Stomach (tissue), 9 donors: ENCODE results near the gene EEF2K. TPM values are rescaled to one million over a fixed set of nuclear protein-coding genes. Genes with fewer than 3 reads are reported as not detected.

Experiments
- DNase-seq, 2 donors: peaks; one replicate each; pipeline versions ENCODE4 v3.0.0 to v3.0.0-alpha.2; 2013 to 2019
- H3K27ac ChIP-seq, 5 donors: fragments of 200-600 bp in 4 of 5; sonication (generic) in 4 of 5; one replicate each; pipeline ENCODE4 v1.5.1; 2013 to 2019; ENCODE audit warnings: mild to moderate bottlenecking in 1 of 5, moderate library complexity in 1 of 5
- H3K27me3 ChIP-seq, 3 donors: fragments of 200-600 bp; sonication (generic); one replicate each; pipeline ENCODE4 v1.5.1; 2017 to 2019; ENCODE audit warnings: mixed run types in 1 of 3
- H3K36me3 ChIP-seq, 4 donors: fragments of 200-600 bp; sonication (generic); 1 replicate in 3 of 4; 2 replicates in 1 of 4; pipeline ENCODE4 v1.5.1; 2016 to 2019
- H3K4me1 ChIP-seq, 4 donors: fragments of 200-600 bp; sonication (generic); one replicate each; pipeline ENCODE4 v1.5.1; 2016 to 2019
- H3K4me3 ChIP-seq, 4 donors: fragments of 200-600 bp; sonication (generic) in 3 of 4; one replicate each; pipeline ENCODE4 v1.5.1; 2016 to 2019; ENCODE audit warnings: mild to moderate bottlenecking in 1 of 4
- H3K9me3 ChIP-seq, 4 donors: fragments of 200-600 bp; sonication (generic); one replicate each; pipeline ENCODE4 v1.5.1; 2016 to 2019
- CTCF ChIP-seq, 7 experiments: fragments of 450-650 bp in 4 of 7; fragments of 200-600 bp in 3 of 7; sonication (generic) in 3 of 7; IDR thresholded peaks; one replicate each; pipeline ENCODE4 v1.5.1; 2016 to 2019; ENCODE audit warnings: antibody characterized with exemption in 7 of 7, control low read depth in 2 of 7, mild to moderate bottlenecking in 1 of 7
- EP300 ChIP-seq: sonication (generic); formaldehyde crosslinking; IDR thresholded peaks from one replicate; pipeline ENCODE4 v1.6.1; 2017; ENCODE audit warnings: antibody characterized with exemption
- POLR2A ChIP-seq, 4 donors: fragments of 450-650 bp; IDR thresholded peaks; one replicate each; pipeline ENCODE4 v1.6.1; 2016; ENCODE audit warnings: antibody characterized with exemption in 4 of 4, control low read depth in 2 of 4, mild to moderate bottlenecking in 1 of 4, moderate library complexity in 1 of 4
- POLR2AphosphoS5 ChIP-seq, 3 donors: sonication (generic); formaldehyde crosslinking; IDR thresholded peaks; one replicate each; pipeline ENCODE4 v1.6.1; 2016; ENCODE audit warnings: antibody characterized with exemption in 3 of 3
- WGBS, 5 donors: extraction: QIAGEN DNeasy Blood & Tissue Kit in 3 of 5; methylation state at CpG; one replicate each; pipeline versions ENCODE4 v1.1.5 to v1.1.7; 2013 to 2018; 5-methylcytosine and 5-hydroxymethylcytosine counted together
- intact Hi-C: fragments of 100-400 bp; cut with DNase I; formaldehyde crosslinking; loops from one replicate; pipeline ENCODE4 v1.15.1; 2023; ENCODE audit warnings: low total_unique reads
- polyA plus RNA-seq, 3 donors: library from polyadenylated mRNA; stranded (reverse); fragments of 200-250 nt; gene quantifications; one replicate each; pipeline ENCODE4 v1.2.3, GENCODE V29; 2013
- total RNA-seq, 5 donors: library from RNA; depleted of rRNA; stranded (reverse); fragments of >200 nt; gene quantifications; one replicate each; pipeline versions ENCODE4 v1.1.0 to v1.2.3, GENCODE V29; 2014 to 2016
- donor health status: healthy with polysubstance abuse.
- donor health status: Bipolar disorder and iron deficiency.
- donor health status: healthy.

The EEF2K gene
- total and polyA plus RNA-seq, 8 donors = 3.4 to 170 (median 27.1) TPM

- H3K36me3 ChIP-seq = peaks cover 3 to 29% (median 14%) of the 10 kb centered on the region in 4 donors
- no peak for DNase-seq
- peaks cover 6 to 48% (median 19%) of the 10 kb centered on the region in 4 donors for H3K4me1 ChIP-seq
- TF ChIP-seq POLR2A (IDR thresholded peaks at IDR 0.05) (no peak), CTCF (IDR thresholded peaks at IDR 0.05) (no peak), EP300 (no peak), POLR2AphosphoS5 (IDR thresholded peaks at IDR 0.05) (no peak)
- no peak overlapping the region for H3K27ac ChIP-seq
- 96 to 100% (median 100%) methylated on average over 2 of the region's 2 CpGs for WGBS, 5 donors
- no peaks in the 10 kb centered on the region for H3K9me3 ChIP-seq
- H3K4me3 ChIP-seq = no peak overlapping the region
- intact Hi-C loops = no loop called here
- no peaks in the 10 kb centered on the region for H3K27me3 ChIP-seq
Observed at GRCh38 chr16:22222006-22222405, 15.9 kb downstream of the EEF2K start.

GRCh38 chr16:22222998-22223397, 16.9 kb downstream of the EEF2K start:
- no peak overlapping the region for H3K27ac ChIP-seq
- no peak for TF ChIP-seq POLR2A (IDR thresholded peaks at IDR 0.05)
- TF ChIP-seq CTCF (IDR thresholded peaks at IDR 0.05) = no peak
- no peak for TF ChIP-seq POLR2AphosphoS5 (IDR thresholded peaks at IDR 0.05)
- TF ChIP-seq EP300 = no peak
- H3K4me1 ChIP-seq = peaks cover 6 to 42% (median 18%) of the 10 kb centered on the region in 4 donors
- intact Hi-C loops = no loop called here
- no peak overlapping the region for H3K4me3 ChIP-seq
- no peaks in the 10 kb centered on the region for H3K9me3 ChIP-seq
- no peak for DNase-seq
- WGBS, 5 donors = 76 to 97% (median 90%) methylated on average over 1 of the region's 1 CpG
- H3K27me3 ChIP-seq = no peaks in the 10 kb centered on the region
- H3K36me3 ChIP-seq = peaks cover 0 to 32% (median 24%) of the 10 kb centered on the region in 4 donors

GRCh38 chr16:22225060-22225459, 19.0 kb downstream of the EEF2K start:
- peaks cover 6 to 33% (median 16%) of the 10 kb centered on the region in 4 donors for H3K4me1 ChIP-seq
- no peak for TF ChIP-seq CTCF (IDR thresholded peaks at IDR 0.05)
- TF ChIP-seq EP300 = no peak
- TF ChIP-seq POLR2A (IDR thresholded peaks at IDR 0.05) = no peak
- peak in 1 of 3 donors; percentile 57 for TF ChIP-seq POLR2AphosphoS5 (IDR thresholded peaks at IDR 0.05)
- peak overlapping the region in 2 of 5 donors; percentile 30 to 58 for H3K27ac ChIP-seq
- DNase-seq = no peak
- intact Hi-C loops = no loop called here
- H3K9me3 ChIP-seq = no peaks in the 10 kb centered on the region
- WGBS, 5 donors = 75 to 87% (median 77%) methylated on average over 7 of the region's 7 CpGs
- H3K27me3 ChIP-seq = no peaks in the 10 kb centered on the region
- no peak overlapping the region for H3K4me3 ChIP-seq
- peaks cover 3 to 49% (median 45%) of the 10 kb centered on the region in 4 donors for H3K36me3 ChIP-seq

- WGBS, 5 donors = 62 to 73% (median 68%) methylated on average over 7 of the region's 7 CpGs
- peaks cover 3 to 80% (median 68%) of the 10 kb centered on the region in 4 donors for H3K36me3 ChIP-seq
Observed at GRCh38 chr16:22229889-22230288, 23.8 kb downstream of the EEF2K start.

More at GRCh38 chr16:22229889-22230288, 23.8 kb downstream of the EEF2K start:
- no peaks in the 10 kb centered on the region for H3K9me3 ChIP-seq
- no peaks in the 10 kb centered on the region for H3K27me3 ChIP-seq
- no peak for DNase-seq
- H3K4me3 ChIP-seq = no peak overlapping the region
- no peak for TF ChIP-seq POLR2AphosphoS5 (IDR thresholded peaks at IDR 0.05)
- TF ChIP-seq CTCF (IDR thresholded peaks at IDR 0.05) = no peak
- no peak for TF ChIP-seq POLR2A (IDR thresholded peaks at IDR 0.05)
- TF ChIP-seq EP300 = no peak
- peak overlapping the region in 1 of 5 donors; percentile 18 for H3K27ac ChIP-seq
- intact Hi-C loops = no loop called here
- peaks cover 0 to 20% (median 7%) of the 10 kb centered on the region in 4 donors for H3K4me1 ChIP-seq
